ENCODE data around the gene IGF1R.

The IGF1R gene

GRCh38 chr15:98884894-98885293, 236.6 kb downstream of the IGF1R start:
- Histone ChIP-seq H3K27ac (ENCODE audit: insufficient read depth, low read length, poor library complexity, severe bottlenecking) (no peak overlapping the region), H3K27me3 (replicated peaks; ENCODE audit: control insufficient read depth, insufficient read depth, low read length, poor library complexity, severe bottlenecking) (no peaks in the 10 kb centered on the region), H3K4me1 (ENCODE audit: control insufficient read depth, insufficient read depth, low read length, poor library complexity, severe bottlenecking) (no peaks in the 10 kb centered on the region), H3K4me3 (ENCODE audit: insufficient read depth, low read depth, low read length, poor library complexity, severe bottlenecking) (no peak overlapping the region), H3K9me3 (ENCODE audit: control insufficient read depth, low read length) (no peaks in the 10 kb centered on the region), H3K36me3 (ENCODE audit: control insufficient read depth, insufficient read depth, low read length) (no peaks in the 10 kb centered on the region)
- no peak for DNase-seq

- no peaks in the 10 kb centered on the region for H3K36me3 ChIP-seq (ENCODE audit: control insufficient read depth, insufficient read depth, low read length)
- H3K9me3 ChIP-seq (ENCODE audit: control insufficient read depth, low read length): no peaks in the 10 kb centered on the region
- H3K4me1 ChIP-seq (ENCODE audit: control insufficient read depth, insufficient read depth, low read length, poor library complexity, severe bottlenecking): no peaks in the 10 kb centered on the region
- H3K27ac ChIP-seq (ENCODE audit: insufficient read depth, low read length, poor library complexity, severe bottlenecking): no peak overlapping the region
- H3K4me3 ChIP-seq (ENCODE audit: insufficient read depth, low read depth, low read length, poor library complexity, severe bottlenecking): no peak overlapping the region
- no peaks in the 10 kb centered on the region for H3K27me3 ChIP-seq (replicated peaks; ENCODE audit: control insufficient read depth, insufficient read depth, low read length, poor library complexity, severe bottlenecking)
- no peak for DNase-seq
Measured at GRCh38 chr15:98887976-98888375, 239.6 kb downstream of the IGF1R start.

- no peaks in the 10 kb centered on the region for H3K9me3 ChIP-seq (ENCODE audit: control insufficient read depth, low read length)
- no peak for DNase-seq
- H3K4me3 ChIP-seq (ENCODE audit: insufficient read depth, low read depth, low read length, poor library complexity, severe bottlenecking): no peak overlapping the region
- H3K4me1 ChIP-seq (ENCODE audit: control insufficient read depth, insufficient read depth, low read length, poor library complexity, severe bottlenecking): no peaks in the 10 kb centered on the region
- no peak overlapping the region for H3K27ac ChIP-seq (ENCODE audit: insufficient read depth, low read length, poor library complexity, severe bottlenecking)
- no peaks in the 10 kb centered on the region for H3K36me3 ChIP-seq (ENCODE audit: control insufficient read depth, insufficient read depth, low read length)
- H3K27me3 ChIP-seq (replicated peaks; ENCODE audit: control insufficient read depth, insufficient read depth, low read length, poor library complexity, severe bottlenecking): no peaks in the 10 kb centered on the region
Measured at GRCh38 chr15:98888820-98889479, 240.6 kb downstream of the IGF1R start.

GRCh38 chr15:98889930-98890695, 241.8 kb downstream of the IGF1R start:
- DNase-seq: no peak
- Histone ChIP-seq H3K27me3 (replicated peaks; ENCODE audit: control insufficient read depth, insufficient read depth, low read length, poor library complexity, severe bottlenecking) (no peaks in the 10 kb centered on the region), H3K27ac (ENCODE audit: insufficient read depth, low read length, poor library complexity, severe bottlenecking) (no peak overlapping the region), H3K4me1 (ENCODE audit: control insufficient read depth, insufficient read depth, low read length, poor library complexity, severe bottlenecking) (no peaks in the 10 kb centered on the region), H3K4me3 (ENCODE audit: insufficient read depth, low read depth, low read length, poor library complexity, severe bottlenecking) (no peak overlapping the region), H3K9me3 (ENCODE audit: control insufficient read depth, low read length) (no peaks in the 10 kb centered on the region), H3K36me3 (ENCODE audit: control insufficient read depth, insufficient read depth, low read length) (no peaks in the 10 kb centered on the region)

GRCh38 chr15:98891301-98891700, 243.0 kb downstream of the IGF1R start:
- Histone ChIP-seq H3K27ac (ENCODE audit: insufficient read depth, low read length, poor library complexity, severe bottlenecking) (no peak overlapping the region), H3K4me1 (ENCODE audit: control insufficient read depth, insufficient read depth, low read length, poor library complexity, severe bottlenecking) (no peaks in the 10 kb centered on the region), H3K27me3 (replicated peaks; ENCODE audit: control insufficient read depth, insufficient read depth, low read length, poor library complexity, severe bottlenecking) (no peaks in the 10 kb centered on the region)

GRCh38 chr15:98893401-98893800, 245.1 kb downstream of the IGF1R start:
- H3K27ac ChIP-seq (ENCODE audit: insufficient read depth, low read length, poor library complexity, severe bottlenecking): no peak overlapping the region
- H3K4me1 ChIP-seq (ENCODE audit: control insufficient read depth, insufficient read depth, low read length, poor library complexity, severe bottlenecking): no peaks in the 10 kb centered on the region
- no peak for DNase-seq
- H3K27me3 ChIP-seq (replicated peaks; ENCODE audit: control insufficient read depth, insufficient read depth, low read length, poor library complexity, severe bottlenecking): no peaks in the 10 kb centered on the region
- H3K4me3 ChIP-seq (ENCODE audit: insufficient read depth, low read depth, low read length, poor library complexity, severe bottlenecking): no peak overlapping the region
- no peaks in the 10 kb centered on the region for H3K9me3 ChIP-seq (ENCODE audit: control insufficient read depth, low read length)
- no peaks in the 10 kb centered on the region for H3K36me3 ChIP-seq (ENCODE audit: control insufficient read depth, insufficient read depth, low read length)

More at GRCh38 chr15:98891301-98891700, 243.0 kb downstream of the IGF1R start:
- no peak overlapping the region for H3K4me3 ChIP-seq (ENCODE audit: insufficient read depth, low read depth, low read length, poor library complexity, severe bottlenecking)
- no peaks in the 10 kb centered on the region for H3K36me3 ChIP-seq (ENCODE audit: control insufficient read depth, insufficient read depth, low read length)
- no peaks in the 10 kb centered on the region for H3K9me3 ChIP-seq (ENCODE audit: control insufficient read depth, low read length)
- DNase-seq: no peak

- Histone ChIP-seq H3K27me3 (replicated peaks; ENCODE audit: control insufficient read depth, insufficient read depth, low read length, poor library complexity, severe bottlenecking) (no peaks in the 10 kb centered on the region), H3K27ac (ENCODE audit: insufficient read depth, low read length, poor library complexity, severe bottlenecking) (no peak overlapping the region), H3K9me3 (ENCODE audit: control insufficient read depth, low read length) (no peaks in the 10 kb centered on the region), H3K36me3 (ENCODE audit: control insufficient read depth, insufficient read depth, low read length) (no peaks in the 10 kb centered on the region), H3K4me3 (ENCODE audit: insufficient read depth, low read depth, low read length, poor library complexity, severe bottlenecking) (no peak overlapping the region), H3K4me1 (ENCODE audit: control insufficient read depth, insufficient read depth, low read length, poor library complexity, severe bottlenecking) (no peaks in the 10 kb centered on the region)
- no peak for DNase-seq
Measured at GRCh38 chr15:98894312-98894711, 246.0 kb downstream of the IGF1R start.

GRCh38 chr15:98896002-98896721, 247.8 kb downstream of the IGF1R start:
- DNase-seq: no peak
- Histone ChIP-seq H3K9me3 (ENCODE audit: control insufficient read depth, low read length) (no peaks in the 10 kb centered on the region), H3K27me3 (replicated peaks; ENCODE audit: control insufficient read depth, insufficient read depth, low read length, poor library complexity, severe bottlenecking) (no peaks in the 10 kb centered on the region), H3K4me1 (ENCODE audit: control insufficient read depth, insufficient read depth, low read length, poor library complexity, severe bottlenecking) (no peaks in the 10 kb centered on the region), H3K4me3 (ENCODE audit: insufficient read depth, low read depth, low read length, poor library complexity, severe bottlenecking) (no peak overlapping the region), H3K27ac (ENCODE audit: insufficient read depth, low read length, poor library complexity, severe bottlenecking) (no peak overlapping the region), H3K36me3 (ENCODE audit: control insufficient read depth, insufficient read depth, low read length) (peaks cover under 1% of the 10 kb centered on the region)

GRCh38 chr15:98896802-98897732, 248.7 kb downstream of the IGF1R start:
- DNase-seq: no peak
- H3K4me1 ChIP-seq (ENCODE audit: control insufficient read depth, insufficient read depth, low read length, poor library complexity, severe bottlenecking): no peaks in the 10 kb centered on the region
- H3K9me3 ChIP-seq (ENCODE audit: control insufficient read depth, low read length): no peaks in the 10 kb centered on the region
- no peak overlapping the region for H3K27ac ChIP-seq (ENCODE audit: insufficient read depth, low read length, poor library complexity, severe bottlenecking)
- H3K4me3 ChIP-seq (ENCODE audit: insufficient read depth, low read depth, low read length, poor library complexity, severe bottlenecking): no peak overlapping the region
- no peaks in the 10 kb centered on the region for H3K27me3 ChIP-seq (replicated peaks; ENCODE audit: control insufficient read depth, insufficient read depth, low read length, poor library complexity, severe bottlenecking)
- H3K36me3 ChIP-seq (ENCODE audit: control insufficient read depth, insufficient read depth, low read length): peaks cover 3% of the 10 kb centered on the region

Data from effector memory CD4-positive, alpha-beta T cell (primary cell).